Tibial artery (tissue), 4 donors: ENCODE results near the gene MAP3K8.

Source experiments
- DNase-seq, 2 donors: peaks; one replicate each; pipeline ENCODE4 v3.0.0-alpha.2; 2019
- H3K27ac ChIP-seq, 2 donors: fragments of 200-600 bp; sonication (generic) in 1 of 2; 1 replicate in 1 of 2; 2 replicates in 1 of 2; pipeline ENCODE4 v1.5.1; 2018 to 2019; ENCODE audit warnings: mild to moderate bottlenecking in 1 of 2
- H3K27me3 ChIP-seq, 2 donors: fragments of 200-600 bp; sonication (generic) in 1 of 2; one replicate each; pipeline versions ENCODE4 v1.5.1 to v1.6.0; 2016 to 2019
- H3K36me3 ChIP-seq, 3 donors: fragments of 200-600 bp; sonication (generic) in 2 of 3; one replicate each; pipeline ENCODE4 v1.5.1; 2016 to 2019; ENCODE audit warnings: mild to moderate bottlenecking in 2 of 3
- H3K4me1 ChIP-seq, 4 donors: fragments of 200-600 bp; sonication (generic) in 2 of 4; 1 replicate in 3 of 4; 2 replicates in 1 of 4; pipeline ENCODE4 v1.5.1; 2016 to 2019
- H3K4me3 ChIP-seq, 2 donors: fragments of 200-600 bp; sonication (generic) in 1 of 2; 1 replicate in 1 of 2; 2 replicates in 1 of 2; pipeline ENCODE4 v1.5.1; 2018 to 2019; ENCODE audit warnings: mild to moderate bottlenecking in 2 of 2
- H3K9me3 ChIP-seq, 3 donors: fragments of 200-600 bp; sonication (generic) in 1 of 3; one replicate each; pipeline ENCODE4 v1.5.1; 2016 to 2019
- intact Hi-C: fragments of 100-400 bp; cut with DNase I; formaldehyde crosslinking; loops from one replicate; pipeline ENCODE4 v1.15.0; 2023; ENCODE audit warnings: low total_unique reads
- TF ChIP-seq, protein P1 (sequence below), 2 experiments: fragments of 200-600 bp in 1 of 2; fragments of 450-650 bp in 1 of 2; IDR thresholded peaks; one replicate each; pipeline ENCODE4 v1.5.1; 2017 to 2019; ENCODE audit warnings: antibody characterized with exemption in 2 of 2, mild to moderate bottlenecking in 1 of 2, moderate library complexity in 1 of 2

MAP3K8 gene

GRCh38 chr10:30509508-30509907 is 75.5 kb downstream of the MAP3K8 start:
- intact Hi-C loops: no loop called here
- H3K4me3 ChIP-seq: no peak overlapping the region
- H3K27ac ChIP-seq: no peak overlapping the region
- H3K9me3 ChIP-seq: no peaks in the 10 kb centered on the region
- TF ChIP-seq, protein P1, sequence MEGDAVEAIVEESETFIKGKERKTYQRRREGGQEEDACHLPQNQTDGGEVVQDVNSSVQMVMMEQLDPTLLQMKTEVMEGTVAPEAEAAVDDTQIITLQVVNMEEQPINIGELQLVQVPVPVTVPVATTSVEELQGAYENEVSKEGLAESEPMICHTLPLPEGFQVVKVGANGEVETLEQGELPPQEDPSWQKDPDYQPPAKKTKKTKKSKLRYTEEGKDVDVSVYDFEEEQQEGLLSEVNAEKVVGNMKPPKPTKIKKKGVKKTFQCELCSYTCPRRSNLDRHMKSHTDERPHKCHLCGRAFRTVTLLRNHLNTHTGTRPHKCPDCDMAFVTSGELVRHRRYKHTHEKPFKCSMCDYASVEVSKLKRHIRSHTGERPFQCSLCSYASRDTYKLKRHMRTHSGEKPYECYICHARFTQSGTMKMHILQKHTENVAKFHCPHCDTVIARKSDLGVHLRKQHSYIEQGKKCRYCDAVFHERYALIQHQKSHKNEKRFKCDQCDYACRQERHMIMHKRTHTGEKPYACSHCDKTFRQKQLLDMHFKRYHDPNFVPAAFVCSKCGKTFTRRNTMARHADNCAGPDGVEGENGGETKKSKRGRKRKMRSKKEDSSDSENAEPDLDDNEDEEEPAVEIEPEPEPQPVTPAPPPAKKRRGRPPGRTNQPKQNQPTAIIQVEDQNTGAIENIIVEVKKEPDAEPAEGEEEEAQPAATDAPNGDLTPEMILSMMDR (IDR thresholded peaks at IDR 0.05): no peak
- H3K27me3 ChIP-seq: no peaks in the 10 kb centered on the region
- peaks cover 6 to 14% (median 10%) of the 10 kb centered on the region in 4 donors for H3K4me1 ChIP-seq
- DNase-seq: no peak
- H3K36me3 ChIP-seq: no peaks in the 10 kb centered on the region

DNA sequence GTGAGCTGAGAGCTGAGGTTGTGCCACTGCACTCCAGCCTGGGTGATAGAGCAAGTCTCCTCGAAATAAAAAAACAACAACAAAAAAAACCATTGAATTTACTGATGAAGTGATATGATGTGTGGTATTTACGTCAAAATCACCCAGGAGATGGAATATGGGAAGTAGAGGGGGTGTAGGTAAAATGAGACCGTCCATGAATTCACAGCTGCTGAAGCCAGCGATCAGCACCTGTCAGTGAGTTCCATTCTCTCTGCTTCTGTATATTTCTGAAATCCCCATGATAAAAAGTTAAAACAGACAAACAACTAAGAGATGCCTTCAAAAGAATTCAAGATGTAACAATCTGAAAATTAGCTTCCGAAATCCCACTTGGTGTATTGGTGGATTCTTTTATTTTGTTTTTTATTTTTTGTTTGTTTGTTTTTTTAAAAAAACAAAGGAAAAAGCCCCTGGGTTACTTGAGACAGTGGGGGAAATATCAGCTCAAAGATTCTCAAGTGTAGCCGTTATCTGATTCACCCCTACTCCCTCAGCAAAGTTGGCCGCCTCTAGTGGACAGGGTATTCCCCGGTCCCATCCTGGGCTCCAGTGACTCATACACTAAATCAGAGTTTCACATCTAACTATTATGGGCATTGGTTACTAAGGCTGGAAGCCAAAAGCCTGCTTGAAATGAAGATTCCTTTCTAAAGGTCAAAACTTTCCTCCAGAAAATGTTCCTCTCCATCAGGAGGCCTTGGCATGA is 76.4 kb downstream of the MAP3K8 start:
- H3K27ac ChIP-seq: peak overlapping the region; percentile 19 to 42
- TF ChIP-seq, protein P1 (IDR thresholded peaks at IDR 0.05): peak; percentile 29 to 37
- no peaks in the 10 kb centered on the region for H3K27me3 ChIP-seq
- no peak overlapping the region for H3K4me3 ChIP-seq
- H3K36me3 ChIP-seq: no peaks in the 10 kb centered on the region
- DNase-seq: peak; percentile 73 to 79
- intact Hi-C loops: no loop called here
- peaks cover 6 to 14% (median 10%) of the 10 kb centered on the region in 4 donors for H3K4me1 ChIP-seq
- H3K9me3 ChIP-seq: no peaks in the 10 kb centered on the region

DNA sequence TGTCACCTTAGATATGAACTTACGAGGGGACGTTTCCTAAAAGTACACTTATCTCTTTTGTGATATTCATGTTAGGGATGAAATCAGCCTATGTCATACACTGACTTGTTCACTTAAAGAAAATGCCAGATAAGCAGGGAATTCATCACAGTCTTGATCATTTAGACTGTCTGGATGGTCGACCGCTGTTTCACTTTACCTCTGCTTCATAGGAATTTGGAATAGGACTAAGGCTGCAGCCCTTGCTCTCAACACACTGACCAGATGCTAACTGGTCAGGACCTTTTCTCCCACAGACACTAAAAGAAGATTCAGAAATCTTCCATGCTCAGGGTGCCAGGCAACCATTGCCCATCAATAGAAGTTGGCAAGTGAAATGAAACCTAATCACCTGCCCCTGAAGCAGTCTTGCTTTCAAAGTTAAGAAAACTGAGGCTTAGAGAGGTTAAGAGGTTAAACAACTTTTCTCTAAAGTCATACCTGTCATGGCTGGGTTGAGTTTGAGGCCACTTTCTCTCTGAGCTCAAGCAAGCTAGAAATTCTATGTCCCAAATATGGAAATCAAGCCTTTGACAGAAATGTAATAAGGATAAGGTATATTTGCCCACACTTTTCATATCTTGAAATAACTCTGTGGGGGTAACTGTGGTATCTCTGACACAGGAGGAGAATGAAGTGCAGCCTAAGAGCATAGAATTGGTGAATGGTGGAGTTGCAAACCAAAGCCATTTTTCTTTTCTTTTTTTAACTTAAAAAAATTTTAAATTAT is 77.1 kb downstream of the MAP3K8 start:
- Histone ChIP-seq H3K9me3 (no peaks in the 10 kb centered on the region), H3K27me3 (no peaks in the 10 kb centered on the region), H3K27ac (peak overlapping the region; percentile 19 to 42), H3K36me3 (no peaks in the 10 kb centered on the region), H3K4me1 (peaks cover 6 to 14% (median 10%) of the 10 kb centered on the region in 4 donors), H3K4me3 (no peak overlapping the region)
- TF ChIP-seq, protein P1 (IDR thresholded peaks at IDR 0.05): no peak
- no peak for DNase-seq
- intact Hi-C loops: no loop called here
